NCI-H2081 (cell line): ENCODE results near the gene PPFIBP1.

Experiments
- DNase-seq, 2 experiments: peaks; one replicate each; lab custom pipeline; 2025; lab: John Stamatoyannopoulos, UW

PPFIBP1 gene

GRCh38 chr12:27513155-27513824 lies 10.7 kb upstream of the PPFIBP1 start:
- DNase-seq = no peak

- no peak for DNase-seq
Measured at GRCh38 chr12:27515671-27516070, 8.3 kb upstream of the PPFIBP1 start.

- DNase-seq = no peak
Measured at GRCh38 chr12:27516625-27517024, 7.4 kb upstream of the PPFIBP1 start.

GRCh38 chr12:27517546-27517945 lies 6.5 kb upstream of the PPFIBP1 start:
- no peak for DNase-seq

- no peak for DNase-seq
Measured at GRCh38 chr12:27517961-27518665, 5.9 kb upstream of the PPFIBP1 start.

GRCh38 chr12:27521066-27521465 lies 2.9 kb upstream of the PPFIBP1 start:
- DNase-seq = peak; percentile 6 to 34

GRCh38 chr12:27521981-27522380 lies 2.0 kb upstream of the PPFIBP1 start:
- DNase-seq = no peak

- peak in 1 of 2 experiments; percentile 55 for DNase-seq
Measured at GRCh38 chr12:27523305-27523641, 733 bp upstream of the PPFIBP1 start.

GRCh38 chr12:27524494-27524835 lies 459 bp downstream of the PPFIBP1 start:
- no peak for DNase-seq

- DNase-seq = no peak
Measured at GRCh38 chr12:27524839-27525753, 1.1 kb downstream of the PPFIBP1 start.

GRCh38 chr12:27527512-27527911 lies 3.5 kb downstream of the PPFIBP1 start:
- no peak for DNase-seq

- DNase-seq = no peak
Measured at GRCh38 chr12:27528788-27529187, 4.8 kb downstream of the PPFIBP1 start.

- no peak for DNase-seq
Measured at GRCh38 chr12:27530157-27530922, 6.3 kb downstream of the PPFIBP1 start.

GRCh38 chr12:27531896-27532295 lies 7.9 kb downstream of the PPFIBP1 start:
- DNase-seq = no peak

- DNase-seq = no peak
Measured at GRCh38 chr12:27534060-27534764, 10.2 kb downstream of the PPFIBP1 start.

- DNase-seq = no peak
Measured at GRCh38 chr12:27534765-27535161, 10.8 kb downstream of the PPFIBP1 start.

GRCh38 chr12:27535318-27535717 lies 11.3 kb downstream of the PPFIBP1 start:
- DNase-seq = no peak

GRCh38 chr12:27537855-27538675 lies 14.1 kb downstream of the PPFIBP1 start:
- no peak for DNase-seq

GRCh38 chr12:27539191-27539631 lies 15.2 kb downstream of the PPFIBP1 start:
- DNase-seq = no peak

- DNase-seq = no peak
Measured at GRCh38 chr12:27541031-27541719, 17.2 kb downstream of the PPFIBP1 start.
